ENCODE data around the gene GNG8. TPM values are rescaled to one million over a fixed set of nuclear protein-coding genes. Genes with fewer than 3 reads are reported as not detected.

The GNG8 gene
- total and polyA plus RNA-seq, 9 donors: 0.70 to 2.7 (median 0.89) TPM; not detected in 5

DNA sequence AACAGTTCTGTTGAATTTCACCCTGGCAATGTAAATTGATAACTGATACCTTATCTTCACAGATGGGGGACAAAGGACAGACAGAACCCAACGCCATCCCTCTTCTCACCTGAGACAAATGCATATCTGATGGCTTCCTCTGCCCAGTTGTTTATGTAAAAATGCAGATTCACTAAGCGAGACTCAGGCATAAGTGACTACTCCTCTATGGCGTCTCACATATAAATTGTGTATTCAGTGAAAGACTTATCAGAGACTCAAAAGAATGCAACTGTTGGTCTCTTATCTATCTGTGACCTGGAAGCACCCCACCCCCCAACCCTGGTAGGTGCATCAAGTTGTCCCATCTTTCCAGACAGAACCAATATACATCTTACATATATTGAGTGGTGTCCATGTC lies 48.1 kb downstream of the GNG8 start:
- H3K4me1 ChIP-seq (ENCODE audit: control insufficient read depth, insufficient read depth, low read length): no peaks in the 10 kb centered on the region
- no peak for DNase-seq
- no CpG with 5 or more reads among the region's 3 CpGs for WGBS (ENCODE audit: insufficient coverage)
- no peak overlapping the region for H3K27ac ChIP-seq (ENCODE audit: low read length)
- H3K9me3 ChIP-seq (replicated peaks; ENCODE audit: control insufficient read depth, low read depth, low read length): no peaks in the 10 kb centered on the region
- H3K27me3 ChIP-seq (ENCODE audit: control insufficient read depth, insufficient read depth, low read length): no peaks in the 10 kb centered on the region
- no peak overlapping the region for H3K4me3 ChIP-seq (ENCODE audit: low read length)
- no peaks in the 10 kb centered on the region for H3K36me3 ChIP-seq (ENCODE audit: control insufficient read depth, insufficient read depth, low read length)

DNA sequence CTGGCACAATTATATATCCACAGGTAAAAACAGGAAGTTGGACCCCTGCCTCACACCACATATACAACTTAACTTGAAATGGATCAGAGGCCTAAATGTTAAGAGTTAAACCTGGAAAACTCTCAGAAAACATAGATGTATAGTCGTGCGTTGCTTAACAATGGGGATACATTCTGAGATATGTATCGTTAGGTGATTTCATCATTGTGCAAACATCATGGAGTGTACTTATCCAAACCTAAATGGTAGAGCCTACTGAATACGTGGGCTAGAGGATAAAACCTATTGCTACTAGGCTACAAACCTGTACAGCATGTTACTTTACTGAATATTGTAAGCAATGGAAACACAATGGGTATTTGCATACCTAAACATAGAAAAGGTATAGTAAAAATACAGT lies 49.7 kb downstream of the GNG8 start:
- no peaks in the 10 kb centered on the region for H3K36me3 ChIP-seq (ENCODE audit: control insufficient read depth, insufficient read depth, low read length)
- no peak for DNase-seq
- WGBS (ENCODE audit: insufficient coverage): no CpG with 5 or more reads among the region's 4 CpGs
- no peaks in the 10 kb centered on the region for H3K27me3 ChIP-seq (ENCODE audit: control insufficient read depth, insufficient read depth, low read length)
- no peak overlapping the region for H3K27ac ChIP-seq (ENCODE audit: low read length)
- H3K4me3 ChIP-seq (ENCODE audit: low read length): no peak overlapping the region
- H3K4me1 ChIP-seq (ENCODE audit: control insufficient read depth, insufficient read depth, low read length): no peaks in the 10 kb centered on the region
- H3K9me3 ChIP-seq (replicated peaks; ENCODE audit: control insufficient read depth, low read depth, low read length): no peaks in the 10 kb centered on the region

DNA sequence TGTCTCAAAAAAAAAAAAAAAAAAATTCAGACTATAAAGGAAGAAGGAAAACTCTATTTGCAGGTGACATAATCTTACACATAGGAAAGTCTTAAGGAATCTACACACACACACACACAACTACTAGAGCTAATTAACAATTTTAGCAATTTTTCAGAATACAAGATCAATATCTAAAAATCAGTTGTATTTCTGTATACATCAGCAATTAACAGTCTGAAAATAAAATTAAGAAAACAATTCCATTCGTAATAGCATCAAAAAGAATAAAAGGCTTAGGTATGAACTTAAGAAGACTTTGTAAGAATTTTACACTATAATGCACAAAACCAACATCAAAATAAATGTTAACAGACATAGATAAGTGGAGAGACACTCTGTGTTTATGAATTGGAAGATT lies 50.5 kb downstream of the GNG8 start:
- no peak overlapping the region for H3K27ac ChIP-seq (ENCODE audit: low read length)
- no peaks in the 10 kb centered on the region for H3K27me3 ChIP-seq (ENCODE audit: control insufficient read depth, insufficient read depth, low read length)
- H3K4me1 ChIP-seq (ENCODE audit: control insufficient read depth, insufficient read depth, low read length): no peaks in the 10 kb centered on the region
- no peaks in the 10 kb centered on the region for H3K9me3 ChIP-seq (replicated peaks; ENCODE audit: control insufficient read depth, low read depth, low read length)
- WGBS (ENCODE audit: insufficient coverage): no CpG with 5 or more reads among the region's 1 CpG
- H3K36me3 ChIP-seq (ENCODE audit: control insufficient read depth, insufficient read depth, low read length): no peaks in the 10 kb centered on the region
- H3K4me3 ChIP-seq (ENCODE audit: low read length): no peak overlapping the region
- DNase-seq: no peak

Other genes with a start within 250 kb of the GNG8 start
- 73.9 TPM for gene CCDC8, start 222.6 kb downstream of the GNG8 start, total RNA-seq
- 10 to 100 TPM; 63.9 to 95.3 (median 79.0) TPM for gene CCDC8, start 222.6 kb downstream of the GNG8 start, polyA plus RNA-seq (ENCODE audit: insufficient read depth in 1 of 8, insufficient read length in 8 of 8, low replicate concordance in 1 of 8)
- gene PNMA8C, start 207.3 kb downstream of the GNG8 start, total RNA-seq: 0.44 TPM
- under 1 TPM; 0.18 to 0.53 (median 0.33) TPM for gene PNMA8C, start 207.3 kb downstream of the GNG8 start, polyA plus RNA-seq (ENCODE audit: insufficient read depth in 1 of 8, insufficient read length in 8 of 8, low replicate concordance in 1 of 8)
- gene PNMA8A, start 164.6 kb downstream of the GNG8 start, total RNA-seq: 47.4 TPM
- gene PNMA8A, start 164.6 kb downstream of the GNG8 start, polyA plus RNA-seq (ENCODE audit: insufficient read depth in 1 of 8, insufficient read length in 8 of 8, low replicate concordance in 1 of 8): 10 to 100 TPM; 34.2 to 63.9 (median 54.5) TPM
- 3.5 TPM for gene PNMA8B, start 140.3 kb downstream of the GNG8 start, total RNA-seq
- 1 to 10 TPM; 1.8 to 4.3 (median 3.4) TPM for gene PNMA8B, start 140.3 kb downstream of the GNG8 start, polyA plus RNA-seq (ENCODE audit: insufficient read depth in 1 of 8, insufficient read length in 8 of 8, low replicate concordance in 1 of 8)
- gene CALM3, start 34.9 kb downstream of the GNG8 start, total RNA-seq: 70.8 TPM
- gene CALM3, start 34.9 kb downstream of the GNG8 start, polyA plus RNA-seq (ENCODE audit: insufficient read depth in 1 of 8, insufficient read length in 8 of 8, low replicate concordance in 1 of 8): 100 to 1,000 TPM; 191 to 288 (median 244) TPM
- 2.7 TPM for gene PTGIR, start 11.1 kb downstream of the GNG8 start, total RNA-seq
- 1 to 10 TPM; 1.9 to 4.3 (median 3.3) TPM for gene PTGIR, start 11.1 kb downstream of the GNG8 start, polyA plus RNA-seq (ENCODE audit: insufficient read depth in 1 of 8, insufficient read length in 8 of 8, low replicate concordance in 1 of 8)
- gene DACT3, start 25.0 kb upstream of the GNG8 start, total RNA-seq: 14.6 TPM
- 10 to 100 TPM; 11.5 to 28.9 (median 19.8) TPM for gene DACT3, start 25.0 kb upstream of the GNG8 start, polyA plus RNA-seq (ENCODE audit: insufficient read depth in 1 of 8, insufficient read length in 8 of 8, low replicate concordance in 1 of 8)
- 12.1 TPM for gene PRKD2, start 80.9 kb upstream of the GNG8 start, total RNA-seq
- 10 to 100 TPM; 19.6 to 29.8 (median 24.1) TPM for gene PRKD2, start 80.9 kb upstream of the GNG8 start, polyA plus RNA-seq (ENCODE audit: insufficient read depth in 1 of 8, insufficient read length in 8 of 8, low replicate concordance in 1 of 8)
- 14.3 TPM for gene FKRP, start 109.9 kb upstream of the GNG8 start, total RNA-seq
- gene FKRP, start 109.9 kb upstream of the GNG8 start, polyA plus RNA-seq (ENCODE audit: insufficient read depth in 1 of 8, insufficient read length in 8 of 8, low replicate concordance in 1 of 8): 10 to 100 TPM; 15.7 to 22.7 (median 20.1) TPM
- 35.2 TPM for gene STRN4, start 110.2 kb upstream of the GNG8 start, total RNA-seq
- 10 to 100 TPM; 43.6 to 66.0 (median 56.1) TPM for gene STRN4, start 110.2 kb upstream of the GNG8 start, polyA plus RNA-seq (ENCODE audit: insufficient read depth in 1 of 8, insufficient read length in 8 of 8, low replicate concordance in 1 of 8)
- 13.9 TPM for gene SLC1A5, start 152.4 kb upstream of the GNG8 start, total RNA-seq
- gene SLC1A5, start 152.4 kb upstream of the GNG8 start, polyA plus RNA-seq (ENCODE audit: insufficient read depth in 1 of 8, insufficient read length in 8 of 8, low replicate concordance in 1 of 8): 10 to 100 TPM; 21.6 to 29.7 (median 25.1) TPM
- 70.4 TPM for gene AP2S1, start 214.6 kb upstream of the GNG8 start, total RNA-seq
- gene AP2S1, start 214.6 kb upstream of the GNG8 start, polyA plus RNA-seq (ENCODE audit: insufficient read depth in 1 of 8, insufficient read length in 8 of 8, low replicate concordance in 1 of 8): 10 to 100 TPM; 52.8 to 72.3 (median 67.2) TPM
- 23.0 TPM for gene ARHGAP35, start 224.8 kb upstream of the GNG8 start, total RNA-seq
- 10 to 100 TPM; 29.9 to 47.0 (median 39.0) TPM for gene ARHGAP35, start 224.8 kb upstream of the GNG8 start, polyA plus RNA-seq (ENCODE audit: insufficient read depth in 1 of 8, insufficient read length in 8 of 8, low replicate concordance in 1 of 8)

Data from muscle of leg (tissue), 11 donors.